CD4-positive, alpha-beta T cell treated with Interleukin-1 beta for 1 hour (primary cell): ENCODE results near the gene UBL4A.
A peak's percentile ranks its signal among the peaks of the same experiment; 100 is the strongest.

Source experiments
- DNase-seq, 2 donors: peaks; one replicate each; pipeline ENCODE4 v3.0.0-alpha.2; 2020 to 2022

Gene UBL4A

GRCh38 chrX:154481911-154482601 lies 4.4 kb downstream of the UBL4A start:
- DNase-seq = no peak

- no peak for DNase-seq
These were observed 5.2 kb downstream of the UBL4A start for GRCh38 chrX:154481195-154481594.

GRCh38 chrX:154478728-154479622 lies 7.4 kb downstream of the UBL4A start, which contains the start of gene LAGE3:
LAGE3 (minus strand) TSS chrX:154479281; CDS start chrX:154478915, 366 bp downstream.
- DNase-seq = peak; percentile 92 to 94

GRCh38 chrX:154477891-154478477 lies 8.4 kb downstream of the UBL4A start:
- no peak for DNase-seq

- no peak for DNase-seq
These were observed 9.6 kb downstream of the UBL4A start for GRCh38 chrX:154476821-154477220.

- no peak for DNase-seq
These were observed 12.7 kb downstream of the UBL4A start for GRCh38 chrX:154473683-154474082.

- no peak for DNase-seq
These were observed 13.5 kb downstream of the UBL4A start for GRCh38 chrX:154472685-154473632.

GRCh38 chrX:154471839-154472684 lies 14.4 kb downstream of the UBL4A start:
- DNase-seq = no peak

GRCh38 chrX:154470914-154471568 lies 15.4 kb downstream of the UBL4A start:
- no peak for DNase-seq

GRCh38 chrX:154470434-154470833 lies 16.0 kb downstream of the UBL4A start:
- no peak for DNase-seq

GRCh38 chrX:154469880-154470279 lies 16.5 kb downstream of the UBL4A start:
- DNase-seq = no peak

GRCh38 chrX:154469114-154469513 lies 17.3 kb downstream of the UBL4A start:
- DNase-seq = no peak

DNA sequence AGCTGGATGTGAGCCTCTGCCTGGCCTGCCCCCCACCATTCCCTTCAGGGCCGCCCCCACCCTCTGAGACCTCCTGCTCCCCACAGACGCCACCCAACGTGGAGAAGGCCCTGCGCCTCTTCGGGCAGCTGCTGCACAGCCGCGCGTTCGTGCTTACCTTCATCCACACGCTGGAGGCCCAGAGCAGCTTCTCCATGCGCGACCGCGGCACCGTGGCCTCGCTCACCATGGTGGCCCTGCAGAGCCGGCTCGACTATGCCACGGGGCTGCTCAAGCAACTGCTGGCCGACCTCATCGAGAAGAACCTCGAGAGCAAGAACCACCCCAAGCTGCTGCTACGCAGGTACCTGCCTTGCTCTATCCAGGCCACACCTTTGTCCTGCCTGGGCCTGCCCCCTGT lies 18.2 kb downstream of the UBL4A start:
- no peak for DNase-seq

GRCh38 chrX:154467556-154467955 lies 18.9 kb downstream of the UBL4A start:
- no peak for DNase-seq

GRCh38 chrX:154466907-154467306 lies 19.5 kb downstream of the UBL4A start:
- DNase-seq = no peak

DNA sequence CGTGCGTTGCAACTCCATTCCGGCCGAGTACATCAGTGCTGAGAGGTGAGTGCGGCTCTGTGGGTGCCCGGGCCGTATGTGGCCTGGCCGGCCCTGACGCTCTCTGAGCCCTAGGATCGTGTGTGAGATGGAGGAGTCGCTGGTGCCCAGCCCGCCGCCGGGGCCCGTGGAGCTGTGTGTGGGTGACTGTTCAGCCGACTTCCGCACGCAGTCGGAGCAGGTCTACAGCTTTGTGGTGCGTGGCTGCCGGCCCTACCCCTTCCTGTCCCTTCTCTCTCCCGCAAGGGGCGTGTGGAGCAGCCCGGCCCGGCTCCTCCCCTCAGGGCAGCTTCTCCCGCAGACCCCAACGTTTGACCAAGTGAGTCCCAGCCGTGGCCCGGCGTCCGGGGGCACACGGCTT lies 20.4 kb downstream of the UBL4A start:
- no peak for DNase-seq

GRCh38 chrX:154465601-154466000 lies 20.8 kb downstream of the UBL4A start:
- DNase-seq = no peak

GRCh38 chrX:154464806-154465365 lies 21.5 kb downstream of the UBL4A start:
- no peak for DNase-seq

GRCh38 chrX:154463611-154464220 lies 22.7 kb downstream of the UBL4A start:
- DNase-seq = no peak

DNA sequence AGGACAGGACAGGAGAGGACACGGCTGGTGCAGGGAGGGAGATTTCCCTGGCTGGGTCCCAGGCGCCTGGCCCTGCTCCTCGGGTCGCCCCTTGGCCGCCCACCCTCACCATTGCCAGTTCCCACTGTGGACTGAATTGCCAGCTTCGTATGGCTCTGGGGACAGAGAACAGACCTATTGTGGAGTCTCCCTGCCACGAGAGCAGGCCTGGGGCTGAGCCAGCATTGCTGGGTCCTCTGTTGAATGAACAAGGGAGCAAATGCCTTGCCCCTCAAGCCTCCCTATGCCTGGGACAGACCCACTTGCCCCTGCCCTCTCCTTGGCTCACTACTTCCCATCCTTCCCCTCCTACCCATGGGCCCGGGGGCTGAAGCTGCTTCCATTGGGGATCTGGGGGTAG lies 24.0 kb downstream of the UBL4A start:
- no peak for DNase-seq
